ENCODE results near the gene LHX3.

DNA sequence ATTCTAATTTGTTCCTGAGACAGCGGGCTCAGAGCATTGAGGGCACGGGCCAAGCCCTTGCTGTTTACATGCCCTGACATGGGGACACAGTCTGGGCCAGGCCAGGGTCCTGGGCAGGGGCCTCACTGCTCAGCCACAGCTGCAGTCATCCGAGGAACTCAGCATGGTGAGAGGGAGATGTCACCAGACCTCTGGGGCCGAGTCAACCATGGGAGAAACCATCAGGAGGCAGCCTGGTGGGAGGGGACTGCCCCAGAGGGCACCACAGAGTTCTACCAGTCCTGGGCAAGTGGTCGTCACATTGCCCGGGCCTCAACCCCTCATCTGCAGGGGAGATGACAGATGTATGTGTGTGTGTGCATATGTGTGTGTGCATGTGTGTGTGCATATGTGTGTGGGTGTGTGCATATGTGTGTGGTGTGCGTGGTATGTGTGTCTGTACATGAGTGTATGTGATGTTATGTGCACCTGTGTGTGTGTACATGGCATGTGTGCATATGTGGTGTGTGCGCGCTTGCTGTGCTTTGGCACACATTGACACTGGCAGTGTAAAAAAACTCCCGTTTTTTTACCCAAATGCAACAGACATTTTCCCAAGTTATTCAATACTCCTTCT, 43.8 kb downstream of the LHX3 start:
- no peak for TF ChIP-seq CTCF (IDR thresholded peaks at IDR 0.05)
- TF ChIP-seq POLR2A (IDR thresholded peaks at IDR 0.05), result no peak
